GM08714 (cell line): Measurements from ENCODE around the gene NKX2-8.

ENCODE experiments used
- H3K4me3 ChIP-seq: fragments of 200-500 bp; sonication (Bioruptor generic); 2 replicates; pipeline ENCODE4 v1.5.1; 2014; ENCODE audit warnings: mild to moderate bottlenecking, low read length, inconsistent platforms
- ZNF274 ChIP-seq: IDR thresholded peaks from 2 replicates; pipeline ENCODE4 v1.6.1; 2012; ENCODE audit warnings: mild to moderate bottlenecking, low read depth, low read length

NKX2-8 gene

GRCh38 chr14:36582011-36582873 lies at the start of gene NKX2-8:
NKX2-8 (minus strand) TSS chr14:36582614; CDS start chr14:36582389, 225 bp downstream.
- peak within 1 kb of the TSS; percentile 37 for H3K4me3 ChIP-seq
- no peak for TF ChIP-seq ZNF274

GRCh38 chr14:36627981-36628380 lies 45.6 kb upstream of the NKX2-8 start:
- H3K4me3 ChIP-seq, result no peak overlapping the region
- no peak for TF ChIP-seq ZNF274

DNA sequence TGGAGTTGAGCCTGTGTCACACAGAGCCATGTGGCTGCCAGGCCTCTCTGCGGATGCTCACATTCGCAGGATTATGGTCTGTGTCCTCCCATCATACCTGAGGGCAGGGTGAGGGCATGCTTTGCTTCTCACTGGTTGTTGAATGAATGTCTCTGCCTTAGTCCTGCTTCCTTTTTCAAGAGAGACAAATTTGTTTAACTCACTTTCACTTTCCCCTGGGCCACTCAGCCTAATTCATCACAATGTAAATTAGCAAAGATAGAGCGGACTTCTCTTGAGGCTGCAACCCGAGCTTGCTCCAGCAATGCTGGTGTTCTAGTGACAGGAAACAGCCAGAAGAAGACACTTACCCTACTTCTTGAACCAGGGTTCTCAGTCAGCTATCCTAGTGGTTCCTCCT lies 43.7 kb upstream of the NKX2-8 start:
- TF ChIP-seq ZNF274, result no peak
- H3K4me3 ChIP-seq, result no peak overlapping the region

DNA sequence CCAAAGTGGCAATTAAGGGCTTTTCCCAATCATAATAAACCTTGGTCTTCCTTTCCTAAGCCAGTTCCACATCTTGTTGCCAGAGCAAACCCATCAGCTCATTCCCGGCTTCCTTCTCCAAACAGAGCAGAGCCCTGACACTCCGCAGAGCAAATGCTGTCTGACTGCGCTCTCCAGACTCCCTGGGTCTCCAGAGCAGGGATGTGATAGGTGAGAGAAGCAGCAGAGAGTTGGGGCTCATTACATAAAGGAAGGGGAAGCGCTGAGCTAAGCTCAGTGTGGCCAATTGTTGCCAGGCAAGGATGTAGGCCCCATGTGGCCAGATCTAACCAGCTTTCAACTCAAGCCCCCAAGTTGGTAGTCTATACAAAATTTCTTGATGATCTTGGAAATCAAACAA lies 43.0 kb upstream of the NKX2-8 start:
- H3K4me3 ChIP-seq, result no peak overlapping the region
- no peak for TF ChIP-seq ZNF274

- H3K4me3 ChIP-seq, result no peak overlapping the region
- TF ChIP-seq ZNF274, result no peak
Observed at GRCh38 chr14:36625014-36625413, 42.6 kb upstream of the NKX2-8 start.

- H3K4me3 ChIP-seq, result no peak overlapping the region
- no peak for TF ChIP-seq ZNF274
Observed at GRCh38 chr14:36619853-36620252, 37.4 kb upstream of the NKX2-8 start.

DNA sequence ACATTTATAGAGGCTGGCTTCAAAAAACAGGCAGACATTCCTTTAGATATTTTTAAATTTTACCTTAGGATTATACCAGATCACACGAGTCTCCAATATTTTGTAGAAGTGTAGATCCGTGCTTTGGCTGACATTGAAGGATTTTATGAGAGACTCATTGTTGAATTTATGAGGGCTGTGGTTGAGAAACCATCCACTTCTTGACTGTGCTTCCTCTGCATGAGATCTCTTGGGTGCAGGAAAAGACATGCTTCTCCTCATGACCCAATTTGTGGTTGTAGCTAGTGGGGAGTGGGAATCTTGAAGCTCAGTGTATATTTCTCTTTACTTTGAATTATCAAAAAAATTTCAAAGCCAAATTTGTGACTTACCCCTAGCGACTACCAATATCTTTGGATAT lies 36.7 kb upstream of the NKX2-8 start:
- no peak overlapping the region for H3K4me3 ChIP-seq
- TF ChIP-seq ZNF274, result no peak

GRCh38 chr14:36618641-36619040 lies 36.2 kb upstream of the NKX2-8 start:
- H3K4me3 ChIP-seq, result no peak overlapping the region
- TF ChIP-seq ZNF274, result no peak

DNA sequence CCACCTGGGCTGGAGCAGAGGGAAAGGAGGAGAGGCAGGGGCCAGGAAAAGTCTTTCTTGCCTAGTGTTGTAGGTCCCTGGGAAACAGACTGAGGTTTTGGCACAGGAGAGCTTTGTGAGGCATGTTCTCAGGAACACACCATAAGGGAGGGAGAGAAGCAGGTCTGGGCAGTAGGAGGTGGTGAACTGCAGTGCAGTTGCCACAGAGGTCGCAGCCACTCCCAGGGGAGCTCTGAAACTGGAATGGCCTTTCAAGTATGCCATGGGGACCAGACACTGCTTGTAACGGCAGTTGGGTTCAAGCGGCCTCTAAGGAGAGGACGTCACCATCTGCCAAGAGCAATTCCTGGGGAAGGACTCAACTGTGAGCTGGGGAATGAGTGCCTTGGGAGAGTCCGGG lies 35.4 kb upstream of the NKX2-8 start:
- TF ChIP-seq ZNF274, result no peak
- H3K4me3 ChIP-seq, result no peak overlapping the region

DNA sequence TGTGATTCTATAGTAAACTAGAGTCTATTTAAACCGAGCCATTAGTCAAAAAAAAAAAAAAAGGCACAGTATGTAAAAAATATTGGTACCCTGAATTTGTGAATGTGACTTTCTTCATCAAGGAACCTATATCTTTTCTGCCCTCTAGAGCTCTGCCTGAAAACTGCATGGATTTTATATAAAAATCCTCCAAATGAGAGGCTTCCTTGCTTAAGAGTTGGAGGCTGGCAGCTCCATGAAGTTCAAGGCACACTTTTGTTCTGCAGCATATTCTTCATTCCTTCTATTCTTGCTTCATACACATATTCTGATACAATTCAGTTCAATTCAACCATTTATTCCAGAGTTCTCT lies 23.1 kb upstream of the NKX2-8 start:
- H3K4me3 ChIP-seq, result no peak overlapping the region
- no peak for TF ChIP-seq ZNF274

DNA sequence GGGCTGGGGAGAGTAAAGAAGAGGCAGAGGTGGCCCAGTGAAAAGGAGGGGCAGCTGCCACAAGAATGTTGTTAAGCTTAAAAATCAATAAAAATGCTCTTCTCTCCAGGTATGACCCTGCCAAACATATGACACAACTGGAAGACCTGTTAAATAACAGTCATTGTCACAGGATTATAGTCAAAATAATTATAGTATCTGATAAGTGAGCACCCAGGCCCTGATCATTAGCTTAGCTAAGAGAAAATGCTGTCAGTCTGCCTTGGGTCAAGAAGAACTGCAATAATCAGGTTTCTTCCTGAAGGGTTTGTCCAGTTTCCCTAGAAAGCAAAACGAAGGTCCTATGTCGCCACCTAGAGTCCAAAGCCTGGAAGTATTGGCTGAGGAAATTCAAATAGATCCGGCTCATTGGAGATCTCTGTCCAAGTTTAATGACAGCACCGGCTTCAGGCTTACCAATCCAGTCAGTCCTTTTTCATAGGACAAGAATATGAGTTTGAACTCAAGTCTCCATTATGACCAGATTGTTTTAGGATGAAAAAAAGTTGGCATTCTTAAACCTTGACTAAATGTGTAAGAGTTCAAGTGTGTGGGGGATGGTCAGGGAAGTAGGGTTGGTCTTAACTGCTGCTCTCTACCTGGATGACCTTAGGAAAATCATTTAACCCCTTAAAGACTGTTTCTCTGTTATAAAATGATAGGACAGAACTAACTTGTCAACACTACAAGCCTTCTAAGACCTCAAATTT lies 22.5 kb upstream of the NKX2-8 start:
- no peak overlapping the region for H3K4me3 ChIP-seq
- no peak for TF ChIP-seq ZNF274

DNA sequence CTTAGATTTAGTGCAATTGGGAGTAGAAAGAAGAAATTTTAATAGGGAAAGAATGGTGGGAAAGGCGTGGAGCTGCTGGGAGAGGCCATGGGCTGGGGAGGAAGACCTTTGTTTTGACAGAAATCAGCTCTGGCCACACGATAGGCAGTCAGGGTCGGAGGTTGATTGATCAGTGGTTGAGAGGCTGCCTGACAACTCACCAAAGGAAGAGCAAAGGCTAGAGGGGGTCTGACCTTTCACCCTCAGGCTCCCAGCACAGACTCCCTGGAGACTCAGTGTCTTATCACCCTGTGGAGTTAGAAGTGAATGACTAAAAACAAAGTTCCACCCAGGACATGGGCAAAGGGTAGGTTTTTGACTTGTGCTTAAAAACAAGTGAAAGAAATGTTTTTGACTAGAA lies 18.0 kb upstream of the NKX2-8 start:
- TF ChIP-seq ZNF274, result no peak

GRCh38 chr14:36591482-36591881 lies 9.1 kb upstream of the NKX2-8 start:
- no peak for TF ChIP-seq ZNF274
- no peak overlapping the region for H3K4me3 ChIP-seq

More for the DNA sequence above, 18.0 kb upstream of the NKX2-8 start:
- H3K4me3 ChIP-seq, result no peak overlapping the region

DNA sequence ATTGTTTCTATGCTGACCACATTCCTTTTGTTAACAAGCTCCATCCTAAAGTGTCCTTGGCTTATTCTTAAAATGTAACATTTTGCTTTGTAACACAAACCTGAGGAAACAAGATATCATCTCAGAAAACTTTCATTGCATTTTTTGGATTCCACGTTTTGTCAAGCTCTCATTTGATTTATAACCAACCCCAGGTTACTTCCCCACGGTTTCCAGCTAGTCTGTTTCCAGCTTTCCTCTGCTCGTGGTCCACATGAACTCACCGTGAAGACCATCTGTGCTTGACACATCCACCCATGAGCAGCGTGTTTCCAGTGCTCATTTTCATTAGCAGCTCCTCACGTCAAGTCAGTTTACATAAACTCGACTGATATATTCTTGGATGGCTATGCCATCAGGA lies 6.4 kb upstream of the NKX2-8 start:
- no peak for TF ChIP-seq ZNF274
- H3K4me3 ChIP-seq, result no peak overlapping the region

DNA sequence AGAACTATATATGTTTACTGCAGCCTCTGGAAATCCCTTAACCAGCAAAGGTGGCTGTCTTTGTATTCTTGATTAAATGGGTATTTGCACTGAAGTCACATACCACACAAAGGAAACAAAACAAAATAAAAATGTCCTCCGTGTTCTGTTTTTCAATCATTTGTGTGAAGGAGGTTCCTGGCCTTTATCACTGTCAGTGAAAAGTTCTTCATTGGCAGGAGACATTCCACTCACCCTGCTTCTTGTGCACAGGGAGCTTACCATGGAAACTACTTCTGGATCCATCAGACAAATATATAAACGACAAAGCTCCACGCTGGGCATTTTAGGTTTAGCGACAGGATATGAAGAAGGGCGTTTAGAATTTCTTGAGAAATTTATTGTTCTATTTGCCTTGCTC lies 5.7 kb upstream of the NKX2-8 start:
- no peak for TF ChIP-seq ZNF274
- H3K4me3 ChIP-seq, result no peak overlapping the region
